Right lobe of liver (tissue), 4 donors: ENCODE data around the gene FAM78B.

Experiments used
- CTCF ChIP-seq, 4 donors: fragments of 200-600 bp in 3 of 4; fragments of 450-650 bp in 1 of 4; IDR thresholded peaks; one replicate each; pipeline versions ENCODE4 v1.5.1 to v1.8.0; 2016 to 2022; ENCODE audit warnings: antibody characterized with exemption in 4 of 4, mild to moderate bottlenecking in 2 of 4
- POLR2A ChIP-seq: fragments of 450-650 bp; IDR thresholded peaks from one replicate; pipeline ENCODE4 v1.6.1; 2017; ENCODE audit warnings: antibody characterized with exemption, mild to moderate bottlenecking
- donor health status: DM: no; HTN: no; CAD: no.
- donor health status: DM: no; HTN: no; CAD: no.
- donor health status: DM: no; HTN: yes; CAD: no.

- TF ChIP-seq CTCF (IDR thresholded peaks at IDR 0.05) (no peak), POLR2A (no peak)
These were observed 45.8 kb downstream of the FAM78B start for GRCh38 chr1:166121010-166121409.
